Stomach smooth muscle (tissue), 2 donors: ENCODE measurements around the gene ABHD12B.
"Not testable (repeated sequence)": the region's sequence is repeated elsewhere in the genome, so short reads cannot be mapped to it uniquely, and the experiment has no call there.

ENCODE experiments used
- H3K27ac ChIP-seq: one replicate; pipeline ENCODE4 v1.7.0; 2013; ENCODE audit warnings: mild to moderate bottlenecking, low read length, inconsistent platforms
- H3K27me3 ChIP-seq, 2 donors: one replicate each; pipeline ENCODE4 v1.7.0; 2013; ENCODE audit warnings: low read length in 2 of 2; ENCODE audit not compliant: insufficient read depth in 2 of 2, control insufficient read depth in 1 of 2
- H3K36me3 ChIP-seq, 2 donors: one replicate each; pipeline ENCODE4 v1.7.0; 2013; ENCODE audit warnings: low read length in 2 of 2; ENCODE audit not compliant: control insufficient read depth in 2 of 2, insufficient read depth in 2 of 2
- H3K4me1 ChIP-seq: one replicate; pipeline ENCODE4 v1.7.0; 2013; ENCODE audit warnings: low read length; ENCODE audit not compliant: control insufficient read depth, insufficient read depth
- H3K4me3 ChIP-seq, 2 donors: one replicate each; pipeline ENCODE4 v1.7.0; 2013; ENCODE audit warnings: low read length in 2 of 2
- H3K9ac ChIP-seq, 2 donors: one replicate each; pipeline ENCODE4 v1.7.0; 2013; ENCODE audit warnings: low read length in 2 of 2, mild to moderate bottlenecking in 1 of 2
- H3K9me3 ChIP-seq, 2 donors: one replicate each; pipeline ENCODE4 v1.7.0; 2013; ENCODE audit warnings: low read length in 2 of 2; ENCODE audit not compliant: control insufficient read depth in 2 of 2
- donor health status: healthy.
- donor health status: Pancreatic carcinoma.

Gene ABHD12B

DNA sequence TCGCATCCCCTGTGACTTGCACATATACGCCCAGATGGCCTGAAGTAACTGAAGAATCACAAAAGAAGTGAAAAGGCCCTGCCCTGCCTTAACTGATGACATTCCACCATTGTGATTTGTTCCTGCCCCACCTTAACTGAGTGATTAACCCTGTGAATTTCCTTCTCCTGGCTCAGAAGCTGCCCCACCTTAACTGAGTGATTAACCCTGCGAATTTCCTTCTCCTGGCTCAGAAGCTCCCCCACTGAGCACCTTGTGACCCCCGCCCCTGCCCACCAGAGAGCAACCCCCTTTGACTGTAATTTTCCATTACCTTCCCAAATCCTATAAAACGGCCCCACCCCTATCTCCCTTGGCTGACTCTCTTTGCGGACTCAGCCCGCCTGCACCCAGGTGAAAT lies 24.6 kb downstream of the ABHD12B start:
- H3K27me3 ChIP-seq, H3K36me3 ChIP-seq, H3K4me1 ChIP-seq, H3K9me3 ChIP-seq, H3K27ac ChIP-seq, H3K4me3 ChIP-seq, H3K9ac ChIP-seq: not testable (repeated sequence)

DNA sequence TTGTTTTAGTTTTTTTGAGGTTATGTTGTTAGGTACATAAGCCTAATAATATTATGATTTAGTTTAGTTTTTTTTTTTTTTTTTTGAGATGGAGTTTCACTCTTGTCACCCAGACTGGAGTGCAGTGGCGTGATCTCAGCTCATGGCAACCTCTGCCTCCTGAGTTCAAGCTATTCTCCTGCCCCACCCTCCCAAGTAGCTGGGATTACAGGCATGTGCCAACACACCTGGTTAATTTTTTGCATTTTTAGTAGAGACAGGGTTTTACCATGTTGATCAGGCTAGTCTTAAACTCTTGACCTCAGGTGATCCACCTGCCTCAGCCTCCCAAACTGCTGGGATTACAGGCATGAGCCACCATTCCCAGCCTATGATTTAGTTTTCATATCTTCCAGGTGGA lies 25.2 kb downstream of the ABHD12B start:
- H3K27ac ChIP-seq, H3K9ac ChIP-seq, H3K4me3 ChIP-seq, H3K27me3 ChIP-seq, H3K36me3 ChIP-seq, H3K9me3 ChIP-seq, H3K4me1 ChIP-seq: not testable (repeated sequence)

DNA sequence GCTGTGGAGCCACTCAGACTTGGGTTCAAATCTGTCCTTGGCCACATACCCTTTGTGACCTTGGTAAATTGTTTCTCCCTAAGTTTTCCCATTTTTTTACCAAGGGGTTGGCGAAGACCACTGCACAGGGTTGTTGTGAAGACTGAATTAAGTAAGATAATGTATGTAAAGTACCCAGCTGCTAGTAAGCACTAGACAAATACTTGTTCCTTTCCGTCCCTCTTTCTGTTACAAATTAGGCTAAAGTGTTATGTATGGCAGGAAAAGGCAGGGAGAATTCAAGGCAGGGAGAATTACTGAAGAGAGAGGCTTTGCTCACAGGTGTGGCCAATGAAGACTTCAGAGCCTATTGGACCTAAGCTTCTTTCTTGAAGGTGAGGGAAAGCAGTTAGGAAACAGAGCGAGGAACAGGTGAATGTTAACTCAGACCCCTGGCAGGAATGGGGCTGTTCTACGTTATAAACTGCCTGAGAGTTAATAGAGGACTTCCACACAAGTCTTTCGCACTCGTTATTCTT lies 25.9 kb downstream of the ABHD12B start:
- H3K36me3 ChIP-seq = no peaks in the 10 kb centered on the region
- no peaks in the 10 kb centered on the region for H3K4me1 ChIP-seq
- no peak overlapping the region for H3K27ac ChIP-seq
- no peak overlapping the region for H3K9ac ChIP-seq
- H3K9me3 ChIP-seq = no peaks in the 10 kb centered on the region
- no peak overlapping the region for H3K4me3 ChIP-seq
- no peaks in the 10 kb centered on the region for H3K27me3 ChIP-seq

DNA sequence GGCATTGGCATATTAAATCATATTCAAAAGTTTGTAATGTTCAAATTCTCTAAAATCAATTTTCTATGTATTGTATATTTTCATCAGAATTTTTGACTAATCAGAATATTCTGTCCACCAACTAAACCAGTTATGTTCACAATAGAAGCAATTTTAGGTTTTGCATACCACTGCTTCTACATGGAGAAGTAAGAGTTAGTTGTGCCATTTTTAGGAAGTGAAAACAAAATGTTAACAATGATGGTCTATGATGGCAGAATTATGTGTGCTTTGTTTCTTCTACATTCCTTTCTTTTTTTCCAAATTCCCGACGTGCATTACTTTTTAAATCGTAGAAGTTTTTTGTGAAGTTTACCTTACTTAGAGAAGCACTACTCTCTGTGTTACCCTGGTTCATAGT lies 29.5 kb downstream of the ABHD12B start:
- H3K4me1 ChIP-seq = no peaks in the 10 kb centered on the region
- no peak overlapping the region for H3K9ac ChIP-seq
- no peaks in the 10 kb centered on the region for H3K9me3 ChIP-seq
- no peaks in the 10 kb centered on the region for H3K27me3 ChIP-seq
- no peak overlapping the region for H3K4me3 ChIP-seq
- H3K27ac ChIP-seq = no peak overlapping the region
- H3K36me3 ChIP-seq = no peaks in the 10 kb centered on the region

DNA sequence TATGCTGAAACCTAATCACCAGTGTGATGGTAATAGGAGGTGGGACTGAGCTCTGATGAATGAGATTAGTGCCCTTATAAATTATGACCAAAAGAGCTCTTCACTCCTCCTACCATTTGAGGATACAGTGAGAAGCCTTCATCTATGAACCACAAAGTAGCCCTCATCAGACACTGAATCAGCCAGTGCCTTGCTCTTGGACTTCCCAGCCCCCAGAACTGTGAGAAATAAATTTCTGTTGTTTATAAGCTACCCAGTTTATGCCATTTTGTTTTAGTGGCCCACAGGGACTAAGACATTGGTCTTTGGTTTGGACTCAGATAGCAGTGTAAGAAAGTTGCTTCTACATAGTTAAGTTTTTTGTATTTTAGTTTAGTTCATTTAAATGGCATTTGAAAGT lies 32.9 kb downstream of the ABHD12B start:
- no peak overlapping the region for H3K27ac ChIP-seq
- no peaks in the 10 kb centered on the region for H3K27me3 ChIP-seq
- H3K36me3 ChIP-seq = peaks cover 0 to 3% of the 10 kb centered on the region in 2 donors
- H3K9ac ChIP-seq = no peak overlapping the region
- H3K4me1 ChIP-seq = no peaks in the 10 kb centered on the region
- no peak overlapping the region for H3K4me3 ChIP-seq
- H3K9me3 ChIP-seq = no peaks in the 10 kb centered on the region

DNA sequence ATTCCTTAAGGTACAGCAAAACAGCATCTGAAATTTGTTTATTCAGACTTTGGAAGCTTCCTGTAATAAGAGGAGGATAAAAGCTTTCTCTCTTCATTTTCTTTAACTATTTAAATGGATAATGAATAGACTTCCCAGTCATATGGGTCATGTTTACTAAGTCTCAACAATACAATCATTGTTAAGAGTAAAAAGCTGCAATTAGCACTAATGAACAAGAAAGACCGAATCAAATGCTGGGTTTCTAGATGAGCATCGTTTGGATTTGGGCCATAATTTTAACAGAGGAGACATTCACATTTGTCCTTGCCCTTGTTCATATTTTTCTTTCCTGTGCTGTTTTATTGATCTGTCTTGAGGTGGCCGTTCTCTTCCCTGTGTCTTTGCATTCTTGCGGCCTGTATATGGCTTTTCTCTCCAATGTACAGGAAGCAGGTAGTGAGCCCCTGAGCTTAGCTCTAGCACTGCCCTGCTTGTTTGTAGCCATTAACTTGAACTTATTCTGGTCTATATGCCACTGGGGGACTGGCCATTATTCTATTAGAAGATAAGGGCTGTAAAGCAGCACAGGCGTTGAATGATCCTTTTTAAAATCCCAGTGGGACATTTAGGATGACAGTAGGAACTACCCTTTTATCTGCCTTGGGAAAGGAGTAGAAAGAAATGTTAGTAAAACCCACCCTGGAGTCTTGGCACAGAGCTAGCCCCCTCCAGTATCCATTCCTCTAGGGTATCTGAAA lies 34.6 kb downstream of the ABHD12B start:
- H3K27me3 ChIP-seq = no peaks in the 10 kb centered on the region
- H3K4me1 ChIP-seq = no peaks in the 10 kb centered on the region
- no peak overlapping the region for H3K9ac ChIP-seq
- no peak overlapping the region for H3K27ac ChIP-seq
- H3K4me3 ChIP-seq = no peak overlapping the region
- peaks cover 0 to 5% of the 10 kb centered on the region in 2 donors for H3K36me3 ChIP-seq
- H3K9me3 ChIP-seq = no peaks in the 10 kb centered on the region

DNA sequence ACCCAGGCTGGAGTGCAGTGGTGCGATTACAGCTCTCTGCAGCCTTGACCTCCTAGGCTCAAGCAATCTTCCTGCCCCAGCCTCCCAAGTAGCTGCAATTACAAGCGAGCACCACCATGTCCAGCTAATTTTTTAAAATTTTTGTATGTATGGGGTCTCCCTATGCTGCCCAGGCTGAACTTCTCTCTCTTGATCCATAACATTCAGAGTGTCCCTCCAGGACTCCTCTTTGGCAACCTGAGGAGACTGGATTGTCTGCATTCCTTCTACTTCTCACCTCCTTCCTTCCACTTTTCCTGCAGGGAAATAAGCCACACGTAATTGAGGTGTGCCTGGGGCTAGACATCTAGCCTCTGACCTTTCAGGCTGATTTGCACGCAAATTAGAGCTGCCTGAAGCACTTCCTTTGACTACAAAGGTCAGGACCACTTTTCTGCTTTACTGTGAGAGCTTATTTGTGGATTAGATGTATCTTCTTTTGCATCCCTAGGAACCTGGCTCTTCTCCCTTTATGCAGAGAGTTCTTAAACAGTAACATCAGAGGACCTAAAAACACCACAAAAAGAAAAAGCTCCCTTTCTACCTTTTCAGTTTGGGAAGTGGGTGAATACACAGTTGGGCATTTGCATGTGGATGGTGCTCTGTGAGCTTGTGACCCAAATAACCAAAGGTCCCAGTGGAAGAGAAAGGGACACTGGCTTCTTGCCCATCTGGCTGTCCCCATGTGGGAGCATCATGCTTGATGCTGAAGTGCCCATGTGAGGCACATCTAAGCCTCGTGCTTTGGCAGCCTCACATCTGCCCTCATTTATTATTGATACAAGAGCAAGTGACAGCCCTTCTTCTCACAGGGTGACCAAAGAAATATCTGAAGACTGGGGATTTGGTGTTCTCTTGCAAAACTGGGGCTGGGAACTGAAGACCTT lies 38.9 kb downstream of the ABHD12B start:
- no peak overlapping the region for H3K27ac ChIP-seq
- no peaks in the 10 kb centered on the region for H3K4me1 ChIP-seq
- H3K9ac ChIP-seq = no peak overlapping the region
- no peaks in the 10 kb centered on the region for H3K27me3 ChIP-seq
- no peak overlapping the region for H3K4me3 ChIP-seq
- no peaks in the 10 kb centered on the region for H3K9me3 ChIP-seq
- peaks cover 4 to 17% of the 10 kb centered on the region in 2 donors for H3K36me3 ChIP-seq

DNA sequence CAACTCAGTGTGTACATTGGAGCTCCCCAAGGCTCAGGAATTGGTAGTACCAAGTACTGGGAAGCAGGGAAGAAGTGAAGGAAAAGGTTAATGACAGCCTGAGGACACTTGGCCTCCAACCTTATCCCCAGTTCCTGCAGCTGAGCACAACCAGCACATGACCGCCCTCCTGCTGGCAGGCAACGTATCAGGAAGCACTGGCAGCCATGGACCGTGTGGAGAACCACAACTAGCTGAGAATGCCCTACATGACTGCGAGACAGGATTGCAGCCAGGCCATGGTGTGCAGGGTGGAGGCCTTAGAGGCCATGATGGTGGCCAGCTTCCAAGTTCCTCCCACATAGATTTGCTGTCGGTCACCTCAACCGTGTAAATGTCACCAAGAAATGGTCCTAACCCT lies 45.6 kb downstream of the ABHD12B start:
- Histone ChIP-seq H3K4me1 (no peaks in the 10 kb centered on the region), H3K36me3 (peaks cover 0 to 12% of the 10 kb centered on the region in 2 donors), H3K9me3 (no peaks in the 10 kb centered on the region), H3K4me3 (no peak overlapping the region), H3K27me3 (no peaks in the 10 kb centered on the region), H3K27ac (no peak overlapping the region), H3K9ac (no peak overlapping the region)

DNA sequence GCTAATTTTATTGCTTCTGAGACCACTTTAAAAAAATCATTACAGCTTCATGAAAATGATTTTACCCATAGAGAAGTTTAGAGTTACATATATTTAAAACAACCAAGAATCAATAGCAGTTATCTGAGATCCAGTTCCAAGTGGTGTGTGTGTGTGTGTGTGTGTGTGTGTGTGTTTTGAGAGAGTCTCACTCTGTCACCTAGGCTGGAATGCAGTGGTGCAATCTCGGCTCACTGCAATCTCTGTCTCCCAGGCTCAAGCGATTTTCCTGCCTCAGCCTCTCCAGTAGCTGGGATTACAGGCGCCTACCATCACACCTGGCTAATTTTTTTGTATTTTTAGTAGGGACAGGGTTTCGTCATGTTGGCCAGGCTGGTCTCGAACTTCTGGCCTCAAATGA lies 47.7 kb downstream of the ABHD12B start:
- not testable (repeated sequence) for H3K9me3 ChIP-seq, H3K27ac ChIP-seq, H3K4me3 ChIP-seq, H3K27me3 ChIP-seq, H3K4me1 ChIP-seq, H3K9ac ChIP-seq
- peaks cover 0 to 18% of the 10 kb centered on the region in 2 donors for H3K36me3 ChIP-seq

DNA sequence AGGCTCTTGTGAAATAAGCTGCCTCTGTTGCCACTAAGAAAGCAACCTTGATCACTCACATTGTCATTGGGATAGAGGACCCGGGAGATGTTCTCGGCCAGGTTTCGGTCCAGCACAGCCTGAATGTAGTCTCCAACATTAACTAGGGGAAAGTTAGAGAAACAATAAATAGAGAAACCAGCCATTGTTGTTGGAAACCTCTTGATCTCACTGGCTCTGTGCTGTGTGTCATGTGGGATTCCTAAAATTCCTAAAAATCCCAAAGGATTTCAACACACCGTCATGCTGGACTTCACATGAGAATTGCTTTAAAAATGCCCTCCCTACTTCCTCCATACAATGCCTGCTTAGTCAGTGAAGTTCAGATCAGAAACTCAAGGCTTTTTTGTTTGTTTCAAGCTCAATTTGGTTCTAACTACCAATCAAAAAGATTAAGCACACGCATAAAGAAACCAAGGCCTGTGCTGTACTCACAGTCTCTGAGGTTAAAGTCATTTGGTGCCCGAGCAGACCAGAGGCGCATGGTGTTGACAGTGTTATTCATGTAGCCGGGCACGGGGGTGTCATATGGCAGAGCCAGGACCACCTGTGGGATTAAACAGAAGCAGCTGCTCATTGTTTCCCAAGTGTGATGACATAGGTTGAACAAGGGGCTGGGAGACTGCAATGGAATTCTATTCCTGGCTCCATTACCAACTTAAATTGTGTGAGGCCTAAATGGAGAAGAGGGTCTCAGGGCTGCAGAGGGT lies 48.8 kb downstream of the ABHD12B start:
- Histone ChIP-seq H3K36me3 (peaks cover 0 to 16% of the 10 kb centered on the region in 2 donors), H3K4me3 (no peak overlapping the region), H3K27me3 (no peaks in the 10 kb centered on the region), H3K9ac (no peak overlapping the region), H3K27ac (no peak overlapping the region), H3K9me3 (no peaks in the 10 kb centered on the region), H3K4me1 (no peaks in the 10 kb centered on the region)
